ENCODE data around the gene GID4.

GID4 gene

GRCh38 chr17:18045691-18046350 lies 6.6 kb downstream of the GID4 start:
- no peaks in the 10 kb centered on the region for H3K27me3 ChIP-seq (ENCODE audit: insufficient read depth, low read length)
- H3K9me3 ChIP-seq (ENCODE audit: insufficient read depth, low read depth, low read length), result no peaks in the 10 kb centered on the region
- H3K27ac ChIP-seq (ENCODE audit: low read depth, low read length), result no peak overlapping the region
- no peaks in the 10 kb centered on the region for H3K4me1 ChIP-seq (ENCODE audit: insufficient read depth, low read length)
- no peak overlapping the region for H3K9ac ChIP-seq (ENCODE audit: low read depth, low read length)
- H3K4me3 ChIP-seq (ENCODE audit: low read length), result no peak overlapping the region
- WGBS, result 90% methylated on average over 3 of the region's 3 CpGs
- peaks cover 25% of the 10 kb centered on the region for H3K36me3 ChIP-seq (ENCODE audit: insufficient read depth, low read length)

DNA sequence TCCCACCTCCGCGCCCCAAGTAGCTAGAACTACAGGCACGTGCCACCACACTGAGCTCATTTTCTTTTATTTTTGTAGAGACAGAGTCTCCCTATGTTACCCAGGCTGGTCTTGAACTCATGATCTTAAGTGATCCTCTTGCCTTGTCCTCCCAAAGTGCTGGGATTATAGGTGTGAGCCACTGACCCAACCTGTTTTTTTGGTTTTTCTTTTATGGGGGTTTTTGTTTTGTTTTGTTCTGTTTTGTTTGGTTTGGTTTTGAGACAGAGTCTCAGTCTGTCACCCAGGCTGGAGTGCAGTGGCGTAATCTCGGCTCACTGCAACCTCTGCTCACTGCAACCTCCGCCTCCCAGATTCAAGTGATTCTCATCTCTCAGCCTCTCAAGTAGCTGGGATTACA lies 16.4 kb downstream of the GID4 start:
- Histone ChIP-seq H3K27me3 (ENCODE audit: insufficient read depth, low read length) (no peaks in the 10 kb centered on the region), H3K27ac (ENCODE audit: low read depth, low read length) (no peak overlapping the region), H3K36me3 (ENCODE audit: insufficient read depth, low read length) (peaks cover 35% of the 10 kb centered on the region), H3K4me3 (ENCODE audit: low read length) (no peak overlapping the region), H3K9me3 (ENCODE audit: insufficient read depth, low read depth, low read length) (no peaks in the 10 kb centered on the region), H3K4me1 (ENCODE audit: insufficient read depth, low read length) (no peaks in the 10 kb centered on the region), H3K9ac (ENCODE audit: low read depth, low read length) (no peak overlapping the region)
- 95% methylated on average over 6 of the region's 6 CpGs for WGBS

DNA sequence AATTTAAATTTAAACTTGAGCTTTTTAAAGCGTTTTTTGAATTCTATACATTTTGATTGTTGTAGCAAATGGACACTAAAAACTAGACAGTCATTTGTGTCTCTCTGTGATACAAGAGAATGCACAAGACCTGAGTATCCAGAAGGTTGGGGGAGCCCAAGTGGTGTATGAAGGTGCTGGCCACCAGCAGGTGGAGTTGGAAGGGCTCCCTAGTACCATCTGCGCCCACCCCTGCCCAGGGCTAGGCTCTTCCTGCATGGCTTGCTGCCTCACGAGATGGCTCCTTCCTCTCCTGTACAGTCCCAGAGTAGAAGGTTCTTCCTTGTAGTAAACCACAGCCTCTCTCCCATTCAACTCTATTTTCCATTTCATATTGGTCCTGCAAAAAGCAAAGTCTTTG lies 17.0 kb downstream of the GID4 start:
- Histone ChIP-seq H3K27me3 (ENCODE audit: insufficient read depth, low read length) (no peaks in the 10 kb centered on the region), H3K27ac (ENCODE audit: low read depth, low read length) (no peak overlapping the region), H3K9ac (ENCODE audit: low read depth, low read length) (no peak overlapping the region), H3K36me3 (ENCODE audit: insufficient read depth, low read length) (peaks cover 38% of the 10 kb centered on the region), H3K9me3 (ENCODE audit: insufficient read depth, low read depth, low read length) (no peaks in the 10 kb centered on the region), H3K4me1 (ENCODE audit: insufficient read depth, low read length) (no peaks in the 10 kb centered on the region), H3K4me3 (ENCODE audit: low read length) (no peak overlapping the region)
- 90% methylated on average over 3 of the region's 3 CpGs for WGBS

GRCh38 chr17:18059283-18059682 lies 20.1 kb downstream of the GID4 start:
- peaks cover 49% of the 10 kb centered on the region for H3K36me3 ChIP-seq (ENCODE audit: insufficient read depth, low read length)
- H3K9me3 ChIP-seq (ENCODE audit: insufficient read depth, low read depth, low read length), result no peaks in the 10 kb centered on the region
- H3K4me3 ChIP-seq (ENCODE audit: low read length), result no peak overlapping the region

GRCh38 chr17:18064053-18064452 lies 24.8 kb downstream of the GID4 start:
- no peak overlapping the region for H3K9ac ChIP-seq (ENCODE audit: low read depth, low read length)
- H3K9me3 ChIP-seq (ENCODE audit: insufficient read depth, low read depth, low read length), result no peaks in the 10 kb centered on the region
- WGBS, result 95% methylated on average over 2 of the region's 2 CpGs
- H3K4me1 ChIP-seq (ENCODE audit: insufficient read depth, low read length), result no peaks in the 10 kb centered on the region
- H3K4me3 ChIP-seq (ENCODE audit: low read length), result no peak overlapping the region
- H3K27me3 ChIP-seq (ENCODE audit: insufficient read depth, low read length), result no peaks in the 10 kb centered on the region
- H3K27ac ChIP-seq (ENCODE audit: low read depth, low read length), result no peak overlapping the region
- peaks cover 39% of the 10 kb centered on the region for H3K36me3 ChIP-seq (ENCODE audit: insufficient read depth, low read length)

More at GRCh38 chr17:18059283-18059682, 20.1 kb downstream of the GID4 start:
- 93% methylated on average over 5 of the region's 5 CpGs for WGBS
- H3K27me3 ChIP-seq (ENCODE audit: insufficient read depth, low read length), result no peaks in the 10 kb centered on the region
- no peak overlapping the region for H3K27ac ChIP-seq (ENCODE audit: low read depth, low read length)
- no peaks in the 10 kb centered on the region for H3K4me1 ChIP-seq (ENCODE audit: insufficient read depth, low read length)
- H3K9ac ChIP-seq (ENCODE audit: low read depth, low read length), result no peak overlapping the region

DNA sequence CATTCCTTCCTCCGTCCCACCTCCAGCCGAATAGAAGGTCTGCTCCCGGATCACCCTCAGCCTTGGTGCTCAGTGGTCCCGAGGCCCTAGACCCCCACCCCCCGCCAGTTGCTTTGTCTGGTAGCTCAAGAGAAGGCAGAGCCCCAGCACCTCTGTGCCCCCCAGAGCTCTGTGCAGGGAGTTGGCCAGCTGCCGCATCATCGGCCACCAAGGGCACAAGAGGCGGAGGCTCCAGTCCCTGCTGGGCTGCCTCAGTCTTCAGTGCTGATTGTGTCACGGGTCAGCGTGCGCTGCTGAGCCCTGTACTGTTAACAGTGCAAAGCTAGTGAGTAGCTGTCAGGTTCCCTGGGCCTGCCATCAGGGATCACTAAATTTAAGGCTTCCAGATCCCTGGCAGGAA lies 26.3 kb downstream of the GID4 start:
- Histone ChIP-seq H3K27me3 (ENCODE audit: insufficient read depth, low read length) (no peaks in the 10 kb centered on the region), H3K9ac (ENCODE audit: low read depth, low read length) (no peak overlapping the region), H3K4me3 (ENCODE audit: low read length) (no peak overlapping the region), H3K27ac (ENCODE audit: low read depth, low read length) (no peak overlapping the region), H3K4me1 (ENCODE audit: insufficient read depth, low read length) (0 out of 2 replicates have a peak, but pooled peaks cover 1% of the 10 kb centered on the region), H3K36me3 (ENCODE audit: insufficient read depth, low read length) (peaks cover 37% of the 10 kb centered on the region), H3K9me3 (ENCODE audit: insufficient read depth, low read depth, low read length) (no peaks in the 10 kb centered on the region)
- WGBS, result 95% methylated on average over 11 of the region's 11 CpGs

- Histone ChIP-seq H3K4me1 (ENCODE audit: insufficient read depth, low read length) (peaks cover 11% of the 10 kb centered on the region; the same call in 1 of the 2 replicates), H3K27me3 (ENCODE audit: insufficient read depth, low read length) (no peaks in the 10 kb centered on the region), H3K36me3 (ENCODE audit: insufficient read depth, low read length) (peaks cover 27% of the 10 kb centered on the region), H3K9me3 (ENCODE audit: insufficient read depth, low read depth, low read length) (no peaks in the 10 kb centered on the region), H3K4me3 (ENCODE audit: low read length) (no peak overlapping the region), H3K9ac (ENCODE audit: low read depth, low read length) (no peak overlapping the region), H3K27ac (ENCODE audit: low read depth, low read length) (no peak overlapping the region)
- WGBS, result 90% methylated on average over 4 of the region's 4 CpGs
Observed at GRCh38 chr17:18066866-18067265, 27.7 kb downstream of the GID4 start.

DNA sequence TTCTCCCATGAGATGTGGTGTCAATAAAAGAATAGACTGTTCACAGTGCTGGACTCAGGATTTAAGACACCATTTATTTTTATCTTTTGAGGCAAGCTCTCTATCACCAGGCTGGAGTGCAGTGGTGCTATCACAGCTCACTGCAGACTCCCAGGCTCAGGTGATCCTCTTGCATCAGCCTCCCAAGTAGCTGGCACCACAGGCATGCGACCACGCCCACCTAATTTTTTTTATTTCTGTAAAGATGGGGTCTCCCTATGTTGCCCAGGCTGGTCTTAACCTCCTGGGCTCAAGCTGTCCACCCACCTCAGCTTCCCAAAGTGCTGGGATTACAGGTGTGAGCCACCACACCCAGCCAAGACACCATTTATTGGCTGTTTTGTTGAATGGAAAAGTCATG lies 29.9 kb downstream of the GID4 start:
- H3K9ac ChIP-seq (ENCODE audit: low read depth, low read length), result no peak overlapping the region
- no peaks in the 10 kb centered on the region for H3K9me3 ChIP-seq (ENCODE audit: insufficient read depth, low read depth, low read length)
- no peak overlapping the region for H3K27ac ChIP-seq (ENCODE audit: low read depth, low read length)
- peaks cover 11% of the 10 kb centered on the region; the same call in 1 of the 2 replicates for H3K4me1 ChIP-seq (ENCODE audit: insufficient read depth, low read length)
- WGBS, result 100% methylated on average over 2 of the region's 2 CpGs
- H3K36me3 ChIP-seq (ENCODE audit: insufficient read depth, low read length), result peaks cover 17% of the 10 kb centered on the region
- no peaks in the 10 kb centered on the region for H3K27me3 ChIP-seq (ENCODE audit: insufficient read depth, low read length)
- H3K4me3 ChIP-seq (ENCODE audit: low read length), result no peak overlapping the region

- Histone ChIP-seq H3K4me3 (ENCODE audit: low read length) (no peak overlapping the region), H3K27me3 (ENCODE audit: insufficient read depth, low read length) (no peaks in the 10 kb centered on the region), H3K9ac (ENCODE audit: low read depth, low read length) (peak overlapping the region; percentile 25; the same call in 1 of the 2 replicates), H3K9me3 (ENCODE audit: insufficient read depth, low read depth, low read length) (no peaks in the 10 kb centered on the region), H3K27ac (ENCODE audit: low read depth, low read length) (no peak overlapping the region), H3K36me3 (ENCODE audit: insufficient read depth, low read length) (peaks cover 7% of the 10 kb centered on the region; the same call in 1 of the 2 replicates), H3K4me1 (ENCODE audit: insufficient read depth, low read length) (peaks cover 11% of the 10 kb centered on the region; the same call in 1 of the 2 replicates)
- WGBS, result 64% methylated on average over 8 of the region's 8 CpGs
Observed at GRCh38 chr17:18070861-18071340, 31.7 kb downstream of the GID4 start.

DNA sequence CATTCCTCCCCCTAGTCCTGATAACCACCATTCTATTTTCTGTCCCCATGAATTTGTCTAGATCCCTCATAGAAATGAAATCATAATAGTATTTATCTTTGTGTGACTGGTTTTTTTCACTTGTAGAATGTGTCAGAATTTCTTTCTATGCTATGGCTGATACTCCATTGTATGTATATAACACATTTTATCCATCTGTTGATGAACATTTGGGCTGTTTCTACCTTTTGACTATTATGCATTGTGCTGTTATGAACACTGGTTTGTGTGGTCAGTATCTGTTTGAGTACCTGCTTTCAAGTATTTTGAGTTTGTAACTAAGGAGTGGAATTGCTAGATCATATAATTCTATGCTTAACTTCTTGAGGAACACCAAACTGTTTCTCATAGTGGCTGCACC lies 32.5 kb downstream of the GID4 start:
- Histone ChIP-seq H3K4me3 (ENCODE audit: low read length) (no peak overlapping the region), H3K4me1 (ENCODE audit: insufficient read depth, low read length) (peaks cover 11% of the 10 kb centered on the region; the same call in 1 of the 2 replicates), H3K9ac (ENCODE audit: low read depth, low read length) (no peak overlapping the region), H3K9me3 (ENCODE audit: insufficient read depth, low read depth, low read length) (no peaks in the 10 kb centered on the region), H3K27ac (ENCODE audit: low read depth, low read length) (no peak overlapping the region), H3K36me3 (ENCODE audit: insufficient read depth, low read length) (no peaks in the 10 kb centered on the region), H3K27me3 (ENCODE audit: insufficient read depth, low read length) (no peaks in the 10 kb centered on the region)

DNA sequence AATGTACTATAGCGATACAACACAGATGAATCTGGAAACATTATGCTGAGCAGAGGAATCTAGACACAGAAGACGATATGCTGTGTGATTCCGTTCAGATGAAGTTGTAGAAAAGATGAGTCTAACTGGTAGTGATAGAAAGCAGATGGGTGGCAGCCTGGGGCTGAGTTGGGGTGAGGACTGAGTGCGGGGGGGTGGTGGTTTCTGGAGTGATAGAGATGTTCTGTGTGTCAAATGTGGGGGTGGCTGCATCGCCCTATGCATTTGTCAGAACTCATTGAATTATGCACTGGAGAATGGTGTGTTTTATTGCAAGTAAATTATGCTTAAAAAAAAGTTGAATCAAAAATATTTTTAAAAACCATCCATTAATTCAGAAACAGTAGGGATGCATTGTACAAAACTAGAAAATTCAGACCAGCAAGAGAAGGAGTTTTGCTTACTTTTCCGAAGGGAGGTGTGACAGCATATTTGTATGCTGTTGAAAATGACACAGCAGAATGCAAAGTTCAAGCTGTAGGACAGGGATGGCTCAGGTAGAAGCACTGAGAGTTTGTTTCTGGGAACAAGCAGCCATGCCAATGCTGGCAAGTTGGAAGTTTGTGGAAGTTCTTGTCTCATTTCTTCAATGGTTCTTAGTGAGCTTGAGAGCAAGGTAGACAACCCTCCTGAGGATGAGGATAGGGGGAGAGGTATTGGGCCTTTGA lies 35.5 kb downstream of the GID4 start:
- Histone ChIP-seq H3K4me1 (ENCODE audit: insufficient read depth, low read length) (peaks cover 11% of the 10 kb centered on the region; the same call in 1 of the 2 replicates), H3K4me3 (ENCODE audit: low read length) (no peak overlapping the region)
- WGBS, result 93% methylated on average over 6 of the region's 6 CpGs

More for the DNA sequence above, 35.5 kb downstream of the GID4 start:
- no peaks in the 10 kb centered on the region for H3K36me3 ChIP-seq (ENCODE audit: insufficient read depth, low read length)
- no peak overlapping the region for H3K27ac ChIP-seq (ENCODE audit: low read depth, low read length)
- no peaks in the 10 kb centered on the region for H3K27me3 ChIP-seq (ENCODE audit: insufficient read depth, low read length)
- no peaks in the 10 kb centered on the region for H3K9me3 ChIP-seq (ENCODE audit: insufficient read depth, low read depth, low read length)
- H3K9ac ChIP-seq (ENCODE audit: low read depth, low read length), result no peak overlapping the region
